Measurements from ENCODE around the gene TAF4B.

DNA sequence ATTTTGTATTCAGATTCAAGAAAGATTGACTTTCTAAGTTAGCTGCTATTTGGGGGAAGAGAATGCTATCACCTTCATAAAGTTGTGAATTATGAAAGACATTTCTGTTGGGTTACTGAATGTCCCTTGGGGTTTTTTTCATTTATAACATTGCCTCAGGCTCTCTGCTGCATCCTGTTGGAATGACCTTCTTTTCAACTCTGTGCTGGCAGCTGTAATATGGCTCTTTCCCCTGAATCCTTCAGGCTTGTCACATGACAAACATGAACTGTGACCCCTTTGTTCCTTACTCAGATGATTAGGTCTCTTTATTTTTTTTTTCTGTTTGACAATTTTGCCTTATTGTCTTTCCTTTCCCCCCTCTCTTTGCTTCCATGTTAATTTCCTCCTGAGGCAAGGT, 159.8 kb downstream of the TAF4B start:
- no peak for TF ChIP-seq CTCF (IDR thresholded peaks at IDR 0.05; ENCODE audit: insufficient read depth, low read length, poor library complexity, severe bottlenecking)
- no peak for TF ChIP-seq EZH2phosphoT487 (conservative IDR thresholded peaks at IDR 0.05; ENCODE audit: low read length)

Data from SU-DHL-6 (cell line).